Sigmoid colon (tissue), 7 donors: Measurements from ENCODE around the gene EMC9. TPM values are rescaled to one million over a fixed set of nuclear protein-coding genes. Genes with fewer than 3 reads are reported as not detected.

Experiments used
- DNase-seq: peaks from one replicate; pipeline ENCODE4 v3.0.0-alpha.2; 2019
- H3K27ac ChIP-seq, 4 donors: fragments of 200-600 bp; sonication (generic); one replicate each; pipeline ENCODE4 v1.5.1; 2016 to 2019; ENCODE audit warnings: mild to moderate bottlenecking in 1 of 4
- H3K27me3 ChIP-seq, 3 donors: fragments of 200-600 bp; sonication (generic); one replicate each; pipeline ENCODE4 v1.5.1; 2019; ENCODE audit warnings: mild to moderate bottlenecking in 1 of 3
- H3K36me3 ChIP-seq, 4 donors: fragments of 200-600 bp; sonication (generic); one replicate each; pipeline ENCODE4 v1.5.1; 2016 to 2019
- H3K4me1 ChIP-seq, 4 donors: fragments of 200-600 bp; sonication (generic); one replicate each; pipeline ENCODE4 v1.5.1; 2017 to 2019
- H3K4me3 ChIP-seq, 4 donors: fragments of 200-600 bp; sonication (generic); one replicate each; pipeline ENCODE4 v1.5.1; 2017 to 2019; ENCODE audit warnings: mild to moderate bottlenecking in 2 of 4, moderate library complexity in 1 of 4
- H3K9me3 ChIP-seq, 4 donors: fragments of 200-600 bp in 3 of 4; sonication (generic) in 3 of 4; one replicate each; pipeline versions ENCODE4 v1.5.1 to v1.6.1; 2013 to 2019
- CTCF ChIP-seq, 4 experiments: fragments of 450-650 bp in 3 of 4; fragments of 200-600 bp in 1 of 4; IDR thresholded peaks; one replicate each; pipeline ENCODE4 v1.5.1; 2016 to 2019; ENCODE audit warnings: antibody characterized with exemption in 4 of 4, mild to moderate bottlenecking in 3 of 4, moderate library complexity in 2 of 4
- EP300 ChIP-seq, 4 donors: sonication (generic); formaldehyde crosslinking; IDR thresholded peaks; one replicate each; pipeline ENCODE4 v1.6.1; 2017; ENCODE audit warnings: antibody characterized with exemption in 4 of 4
- POLR2A ChIP-seq, 2 donors: fragments of 450-650 bp; IDR thresholded peaks; one replicate each; pipeline ENCODE4 v1.6.1; 2016; ENCODE audit warnings: antibody characterized with exemption in 2 of 2, mild to moderate bottlenecking in 2 of 2, moderate library complexity in 2 of 2
- POLR2AphosphoS5 ChIP-seq, 4 donors: sonication (generic); formaldehyde crosslinking; IDR thresholded peaks; one replicate each; pipeline ENCODE4 v1.6.1; 2017; ENCODE audit warnings: antibody characterized with exemption in 4 of 4
- WGBS, 2 donors: extraction: QIAGEN DNeasy Blood & Tissue Kit; methylation state at CpG; one replicate each; pipeline ENCODE4 v1.1.7; 2013; 5-methylcytosine and 5-hydroxymethylcytosine counted together
- intact Hi-C: fragments of 100-400 bp; cut with DNase I; formaldehyde crosslinking; loops from one replicate; pipeline ENCODE4 v1.15.1; 2023
- polyA plus RNA-seq, 3 donors: library from polyadenylated mRNA; stranded (reverse); fragments of 200-250 nt; gene quantifications; one replicate each; pipeline ENCODE4 v1.2.3, GENCODE V29; 2013
- total RNA-seq, 4 donors: library from RNA; depleted of rRNA; stranded (reverse); fragments of >200 nt; gene quantifications; one replicate each; pipeline ENCODE4 v1.1.0, GENCODE V29; 2016
- donor health status: healthy with polysubstance abuse.
- donor health status: Bipolar disorder and iron deficiency.
- donor health status: healthy.

Gene EMC9
- total and polyA plus RNA-seq, 7 donors = 5.0 to 37.2 (median 20.6) TPM

- intact Hi-C loops = loop anchor here (10.0 kb wide), 1 partner anchor 561 kb away; the partner anchor contains the start of genes THTPA and ZFHX2
- no peak for TF ChIP-seq POLR2A (IDR thresholded peaks at IDR 0.05)
- TF ChIP-seq CTCF (IDR thresholded peaks at IDR 0.05) = no peak
- TF ChIP-seq EP300 (IDR thresholded peaks at IDR 0.05) = no peak
- TF ChIP-seq POLR2AphosphoS5 (IDR thresholded peaks at IDR 0.05) = no peak
- Histone ChIP-seq H3K4me3 (peak overlapping the region in 2 of 4 donors; percentile 67 to 85), H3K27me3 (no peaks in the 10 kb centered on the region), H3K4me1 (peaks cover 0 to 19% (median 18%) of the 10 kb centered on the region in 4 donors), H3K36me3 (peaks cover 13 to 45% (median 33%) of the 10 kb centered on the region in 4 donors), H3K9me3 (no peaks in the 10 kb centered on the region), H3K27ac (no peak overlapping the region)
- WGBS, 2 donors = 67 to 85% methylated on average over 6 of the region's 6 CpGs
- DNase-seq = peak; percentile 21
Measured at GRCh38 chr14:24116128-24116814, 25.1 kb downstream of the EMC9 start.

- H3K27me3 ChIP-seq = no peaks in the 10 kb centered on the region
- H3K4me3 ChIP-seq = peak overlapping the region; percentile 66 to 85 (median 74)
- H3K4me1 ChIP-seq = peaks cover 0 to 19% (median 18%) of the 10 kb centered on the region in 4 donors
- no peak for DNase-seq
- H3K27ac ChIP-seq = peak overlapping the region; percentile 95 to 99 (median 98)
- 1 to 3% methylated on average over 14 of the region's 14 CpGs for WGBS, 2 donors
- H3K36me3 ChIP-seq = peaks cover 9 to 38% (median 26%) of the 10 kb centered on the region in 4 donors
- intact Hi-C loops = loop anchor here (2.0 to 10.0 kb wide), 2 partner anchors 21 to 561 kb away; partner anchors contain the start of genes PSME1, THTPA and ZFHX2
- TF ChIP-seq EP300 (IDR thresholded peaks at IDR 0.05) (no peak), CTCF (IDR thresholded peaks at IDR 0.05) (no peak), POLR2AphosphoS5 (IDR thresholded peaks at IDR 0.05) (no peak), POLR2A (IDR thresholded peaks at IDR 0.05) (no peak)
- no peaks in the 10 kb centered on the region for H3K9me3 ChIP-seq
Measured at GRCh38 chr14:24115422-24116127, 25.8 kb downstream of the EMC9 start.

GRCh38 chr14:24114532-24115421 is 26.6 kb downstream of the EMC9 start, which contains the start of the genes DCAF11 and NRL:
DCAF11 (plus strand) TSS chr14:24114777; CDS start chr14:24115595, 818 bp downstream.
NRL (minus strand) TSS chr14:24114949; CDS start chr14:24082848, 32,101 bp downstream.
- Histone ChIP-seq H3K4me1 (peaks cover 0 to 19% (median 18%) of the 10 kb centered on the region in 4 donors), H3K27me3 (no peaks in the 10 kb centered on the region), H3K36me3 (peaks cover 8 to 30% (median 20%) of the 10 kb centered on the region in 4 donors), H3K4me3 (peak within 1 kb of the TSS; percentile 66 to 85 (median 74)), H3K27ac (peak within 1 kb of the TSS; percentile 95 to 99 (median 98)), H3K9me3 (no peaks in the 10 kb centered on the region)
- DNase-seq = peak; percentile 100
- WGBS, 2 donors = 0 to 1% methylated on average over 65 of the region's 65 CpGs
- intact Hi-C loops = loop anchor here (1.0 to 10.0 kb wide), 3 partner anchors 22 to 560 kb away; partner anchors contain the start of genes IRF9, PSME1, THTPA and ZFHX2
- TF ChIP-seq POLR2A (IDR thresholded peaks at IDR 0.05) (no peak), POLR2AphosphoS5 (IDR thresholded peaks at IDR 0.05) (peak; percentile 59 to 88 (median 69)), CTCF (IDR thresholded peaks at IDR 0.05) (no peak), EP300 (IDR thresholded peaks at IDR 0.05) (peak in 3 of 4 donors; percentile 81 to 90 (median 89))
